Activated T-cell treated with anti-CD3 and anti-CD28 coated beads, Interleukin-2, amount 50 U/mL, for 4 hours (primary cell): Measurements from ENCODE around the gene SDK2. TPM values are rescaled to one million over a fixed set of nuclear protein-coding genes. Genes with fewer than 3 reads are reported as not detected.

Experiments used
- ATAC-seq, 2 donors: fragments of 200-7000 bp; cut with Tn5 transposase; one replicate each; pipeline ENCODE4 v1.10.0; 2021
- DNase-seq: peaks from one replicate; pipeline ENCODE4 v3.0.0-alpha.2; 2020
- H3K27me3 Mint-ChIP-seq: one replicate; pipeline ENCODE4 v1.8.0; 2021; ENCODE audit warnings: low read depth, mixed read lengths
- H3K36me3 Mint-ChIP-seq: one replicate; pipeline ENCODE4 v1.8.0; 2022; ENCODE audit warnings: mixed read lengths; ENCODE audit not compliant: insufficient read depth
- H3K4me1 Mint-ChIP-seq: one replicate; pipeline ENCODE4 v1.8.0; 2021; ENCODE audit warnings: low read depth, mixed read lengths
- H3K4me3 Mint-ChIP-seq: one replicate; pipeline ENCODE4 v1.8.0; 2021; ENCODE audit warnings: mild to moderate bottlenecking, moderate library complexity, mixed read lengths
- H3K9me3 Mint-ChIP-seq: one replicate; pipeline ENCODE4 v1.8.0; 2021; ENCODE audit warnings: mixed read lengths
- total RNA-seq, 3 donors: library from RNA; stranded (reverse); gene quantifications; one replicate each; pipeline ENCODE4 v1.2.1, GENCODE V29; 2021

Gene SDK2
- total RNA-seq, 3 donors from 2014 or later: 0.08 to 0.20 (median 0.08) TPM

GRCh38 chr17:73584987-73585386 lies 59.3 kb downstream of the SDK2 start:
- DNase-seq: no peak
- Mint-ChIP-seq H3K9me3 (no peaks in the 10 kb centered on the region), H3K27me3 (no peaks in the 10 kb centered on the region), H3K36me3 (no peaks in the 10 kb centered on the region), H3K4me3 (no peak overlapping the region), H3K4me1 (peaks cover 37% of the 10 kb centered on the region)
- ATAC-seq: no peak

GRCh38 chr17:73584049-73584448 lies 60.2 kb downstream of the SDK2 start:
- no peak overlapping the region for H3K4me3 Mint-ChIP-seq
- H3K9me3 Mint-ChIP-seq: no peaks in the 10 kb centered on the region
- ATAC-seq (no peak), DNase-seq (no peak)
- no peaks in the 10 kb centered on the region for H3K27me3 Mint-ChIP-seq
- H3K4me1 Mint-ChIP-seq: peaks cover 28% of the 10 kb centered on the region
- no peaks in the 10 kb centered on the region for H3K36me3 Mint-ChIP-seq

- Mint-ChIP-seq H3K4me3 (no peak overlapping the region), H3K27me3 (no peaks in the 10 kb centered on the region), H3K4me1 (peaks cover 21% of the 10 kb centered on the region), H3K36me3 (no peaks in the 10 kb centered on the region), H3K9me3 (no peaks in the 10 kb centered on the region)
- ATAC-seq: no peak
- DNase-seq: no peak
Observed at GRCh38 chr17:73582821-73583220, 61.4 kb downstream of the SDK2 start.

DNA sequence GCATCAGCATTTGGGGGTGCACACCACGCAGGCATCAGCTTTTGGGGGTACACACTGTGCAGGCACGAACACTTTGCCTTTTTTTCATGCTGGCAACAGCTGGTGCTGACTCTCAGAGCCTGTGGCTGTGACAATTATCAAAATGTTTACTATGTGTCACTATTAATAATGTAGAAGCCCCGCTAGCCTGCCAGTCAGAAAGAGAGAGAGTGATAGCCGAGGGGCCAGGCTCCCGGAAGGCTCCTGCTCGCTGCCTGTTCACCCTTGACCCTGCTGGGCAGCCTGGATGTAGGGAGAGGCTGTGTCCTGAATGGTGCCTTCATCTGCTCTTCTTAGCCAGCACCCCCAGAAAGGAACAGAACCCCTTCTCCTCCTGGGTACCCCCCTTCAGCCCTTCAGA lies 61.9 kb downstream of the SDK2 start:
- Mint-ChIP-seq H3K4me3 (no peak overlapping the region), H3K27me3 (no peaks in the 10 kb centered on the region), H3K9me3 (no peaks in the 10 kb centered on the region), H3K36me3 (no peaks in the 10 kb centered on the region), H3K4me1 (peaks cover 17% of the 10 kb centered on the region)
- no peak for ATAC-seq
- no peak for DNase-seq

GRCh38 chr17:73581379-73581778 lies 62.9 kb downstream of the SDK2 start:
- no peak for ATAC-seq
- Mint-ChIP-seq H3K4me1 (peaks cover 10% of the 10 kb centered on the region), H3K36me3 (no peaks in the 10 kb centered on the region), H3K27me3 (no peaks in the 10 kb centered on the region), H3K4me3 (no peak overlapping the region), H3K9me3 (no peaks in the 10 kb centered on the region)
- DNase-seq: no peak

GRCh38 chr17:73580073-73580710 lies 64.1 kb downstream of the SDK2 start:
- Mint-ChIP-seq H3K9me3 (no peaks in the 10 kb centered on the region), H3K4me3 (no peak overlapping the region), H3K4me1 (peaks cover 6% of the 10 kb centered on the region), H3K27me3 (no peaks in the 10 kb centered on the region), H3K36me3 (no peaks in the 10 kb centered on the region)
- no peak for DNase-seq
- no peak for ATAC-seq

GRCh38 chr17:73576556-73577098 lies 67.6 kb downstream of the SDK2 start:
- H3K4me1 Mint-ChIP-seq: peaks cover 6% of the 10 kb centered on the region
- no peaks in the 10 kb centered on the region for H3K27me3 Mint-ChIP-seq
- no peaks in the 10 kb centered on the region for H3K36me3 Mint-ChIP-seq
- H3K4me3 Mint-ChIP-seq: no peak overlapping the region
- ATAC-seq (no peak), DNase-seq (no peak)
- H3K9me3 Mint-ChIP-seq: no peaks in the 10 kb centered on the region

- Mint-ChIP-seq H3K9me3 (no peaks in the 10 kb centered on the region), H3K4me1 (peaks cover 4% of the 10 kb centered on the region), H3K4me3 (no peak overlapping the region), H3K36me3 (no peaks in the 10 kb centered on the region), H3K27me3 (no peaks in the 10 kb centered on the region)
- DNase-seq (no peak), ATAC-seq (no peak)
Observed at GRCh38 chr17:73575470-73576221, 68.6 kb downstream of the SDK2 start.

DNA sequence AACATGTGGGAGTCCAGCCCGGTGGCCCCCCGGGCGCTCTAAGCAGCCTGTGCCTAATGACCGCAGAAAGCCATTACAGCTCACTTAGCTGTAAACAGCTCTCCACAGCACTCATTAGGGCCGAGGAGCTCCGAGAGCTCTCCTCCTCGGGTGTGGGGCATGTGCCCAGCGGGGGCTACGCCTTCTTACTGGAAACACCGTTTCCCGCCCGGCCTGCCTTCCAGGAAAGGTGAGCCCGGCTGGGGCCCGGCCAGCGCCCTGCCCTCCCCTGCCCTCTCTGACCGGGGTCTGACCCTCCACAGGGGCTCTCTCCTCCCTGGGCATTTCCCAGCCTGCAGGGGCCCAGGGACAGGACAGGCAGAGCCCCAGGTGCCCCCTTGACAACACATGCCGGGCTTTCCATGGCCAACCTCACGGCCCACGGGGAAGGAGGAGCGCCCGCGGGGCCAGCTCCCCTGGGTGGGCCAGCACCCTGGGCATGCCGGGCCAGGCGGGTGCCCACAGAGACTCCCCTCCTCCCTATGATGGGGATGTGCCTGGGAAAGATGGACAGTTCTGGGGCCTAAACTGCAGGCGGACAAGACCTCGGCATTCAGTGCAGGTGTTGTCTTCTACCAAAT lies 72.6 kb downstream of the SDK2 start:
- no peaks in the 10 kb centered on the region for H3K9me3 Mint-ChIP-seq
- no peaks in the 10 kb centered on the region for H3K27me3 Mint-ChIP-seq
- ATAC-seq: no peak
- peaks cover 19% of the 10 kb centered on the region for H3K4me1 Mint-ChIP-seq
- no peak for DNase-seq
- no peak overlapping the region for H3K4me3 Mint-ChIP-seq
- H3K36me3 Mint-ChIP-seq: no peaks in the 10 kb centered on the region

GRCh38 chr17:73569762-73570319 lies 74.4 kb downstream of the SDK2 start:
- H3K36me3 Mint-ChIP-seq: no peaks in the 10 kb centered on the region
- no peak for DNase-seq
- ATAC-seq: no peak
- H3K27me3 Mint-ChIP-seq: no peaks in the 10 kb centered on the region
- no peak overlapping the region for H3K4me3 Mint-ChIP-seq
- no peaks in the 10 kb centered on the region for H3K9me3 Mint-ChIP-seq
- H3K4me1 Mint-ChIP-seq: peaks cover 20% of the 10 kb centered on the region

GRCh38 chr17:73568934-73569333 lies 75.3 kb downstream of the SDK2 start:
- H3K4me3 Mint-ChIP-seq: no peak overlapping the region

DNA sequence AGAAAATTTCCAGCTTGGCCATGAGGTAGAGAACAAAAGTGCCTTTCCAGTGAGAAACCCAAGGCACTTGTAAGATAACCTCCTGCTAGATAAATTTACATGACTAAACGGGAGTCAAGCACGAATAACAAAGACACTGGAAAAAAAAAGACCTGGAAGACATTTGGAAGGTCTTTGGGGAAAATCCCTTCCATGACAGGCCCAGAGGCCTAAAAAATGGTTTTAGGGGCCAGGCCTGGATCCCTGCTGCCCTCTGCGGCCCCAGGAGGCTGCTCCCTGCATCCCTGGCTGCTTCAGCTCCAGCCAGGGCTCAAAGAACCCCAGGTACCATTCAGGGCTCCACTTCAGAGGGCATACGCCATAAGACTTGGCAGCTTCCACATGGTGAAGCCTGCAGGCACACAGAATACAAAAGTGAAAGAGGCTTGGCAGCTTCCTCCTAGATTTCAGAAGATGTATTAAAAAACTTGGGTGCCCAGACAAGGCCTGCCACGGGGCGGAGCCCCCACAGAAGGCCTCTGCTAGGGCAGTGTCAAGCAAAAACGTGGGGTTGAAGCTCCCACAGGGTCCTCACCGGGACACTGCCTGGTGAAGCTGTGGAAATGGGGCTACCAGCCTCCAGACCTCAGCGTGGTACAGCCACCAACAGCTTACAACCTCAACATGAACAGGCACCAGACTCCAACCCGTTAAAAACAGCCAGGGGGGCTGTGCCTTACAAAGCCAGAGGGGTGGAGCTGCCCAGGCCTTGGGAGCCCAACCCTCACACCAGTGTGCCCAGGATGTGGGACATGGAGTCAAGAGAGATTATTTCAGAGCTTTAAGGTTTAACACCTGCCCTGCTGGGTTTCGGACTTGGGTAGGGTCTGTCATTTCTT lies 77.1 kb downstream of the SDK2 start:
- no peaks in the 10 kb centered on the region for H3K9me3 Mint-ChIP-seq
- no peaks in the 10 kb centered on the region for H3K36me3 Mint-ChIP-seq
- ATAC-seq: peak; percentile 75 to 76
- H3K27me3 Mint-ChIP-seq: no peaks in the 10 kb centered on the region
- peak; percentile 12 for DNase-seq
- peaks cover 20% of the 10 kb centered on the region for H3K4me1 Mint-ChIP-seq
- H3K4me3 Mint-ChIP-seq: no peak overlapping the region

More at GRCh38 chr17:73568934-73569333, 75.3 kb downstream of the SDK2 start:
- H3K4me1 Mint-ChIP-seq: peaks cover 20% of the 10 kb centered on the region
- no peaks in the 10 kb centered on the region for H3K36me3 Mint-ChIP-seq
- ATAC-seq: no peak
- no peak for DNase-seq
- no peaks in the 10 kb centered on the region for H3K27me3 Mint-ChIP-seq
- H3K9me3 Mint-ChIP-seq: no peaks in the 10 kb centered on the region

DNA sequence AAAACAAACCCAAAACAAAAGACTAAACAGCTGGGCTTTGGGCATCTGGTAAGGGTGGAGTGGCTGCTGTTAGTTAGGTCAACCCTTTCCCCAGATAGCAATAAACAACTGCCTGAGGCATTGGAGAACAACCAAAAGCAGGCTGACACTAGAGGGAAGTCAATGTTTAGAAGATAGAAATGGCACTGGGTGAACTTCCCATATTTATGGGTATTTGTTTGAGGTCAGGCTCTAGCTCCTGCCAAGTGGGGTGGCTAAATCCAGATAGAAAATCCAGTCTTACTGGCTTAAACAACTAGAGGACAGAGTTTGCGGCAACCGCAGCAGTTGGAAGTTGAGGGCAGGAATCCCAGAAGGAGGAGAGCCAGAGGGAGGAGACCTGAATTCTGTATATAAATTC lies 79.4 kb downstream of the SDK2 start:
- no peaks in the 10 kb centered on the region for H3K9me3 Mint-ChIP-seq
- DNase-seq (no peak), ATAC-seq (no peak)
- peaks cover 20% of the 10 kb centered on the region for H3K4me1 Mint-ChIP-seq
- H3K36me3 Mint-ChIP-seq: no peaks in the 10 kb centered on the region
- no peak overlapping the region for H3K4me3 Mint-ChIP-seq
- H3K27me3 Mint-ChIP-seq: no peaks in the 10 kb centered on the region

- Mint-ChIP-seq H3K4me1 (peaks cover 15% of the 10 kb centered on the region), H3K27me3 (no peaks in the 10 kb centered on the region), H3K4me3 (no peak overlapping the region), H3K36me3 (no peaks in the 10 kb centered on the region), H3K9me3 (no peaks in the 10 kb centered on the region)
- no peak for ATAC-seq
- DNase-seq: no peak
Observed at GRCh38 chr17:73562896-73563295, 81.3 kb downstream of the SDK2 start.
